ENCODE data around the gene MAN2B2.

The MAN2B2 gene

GRCh38 chr4:6535706-6536105 is 39.3 kb upstream of the MAN2B2 start:
- H3K4me1 ChIP-seq (ENCODE audit: insufficient read depth, insufficient read length), result no peaks in the 10 kb centered on the region
- H3K9me3 ChIP-seq (ENCODE audit: insufficient read depth, low read length), result peaks cover under 1% of the 10 kb centered on the region; the same call in 1 of the 2 replicates
- H3K27me3 ChIP-seq (ENCODE audit: insufficient read depth, insufficient read length), result no peaks in the 10 kb centered on the region
- TF ChIP-seq YY1 (IDR thresholded peaks at IDR 0.05; ENCODE audit: insufficient read depth, insufficient read length) (no peak), SUZ12 (IDR thresholded peaks at IDR 0.05; ENCODE audit: extremely low read depth, insufficient read depth, insufficient read length) (no peak), ZNF274 (IDR thresholded peaks at IDR 0.05; ENCODE audit: low read depth, low read length) (no peak)
- no peak for DNase-seq (ENCODE audit: low read depth, low spot score)
- no peak overlapping the region for H3K9ac ChIP-seq (ENCODE audit: insufficient read length, low read depth)
- no peak overlapping the region for H3K4me3 ChIP-seq (ENCODE audit: insufficient read length, low read depth)
- no peaks in the 10 kb centered on the region for H3K36me3 ChIP-seq (ENCODE audit: insufficient read depth, insufficient read length, low read length)

GRCh38 chr4:6538111-6538510 is 36.9 kb upstream of the MAN2B2 start:
- Histone ChIP-seq H3K4me3 (ENCODE audit: insufficient read length, low read depth) (no peak overlapping the region), H3K27me3 (ENCODE audit: insufficient read depth, insufficient read length) (no peaks in the 10 kb centered on the region), H3K36me3 (ENCODE audit: insufficient read depth, insufficient read length, low read length) (no peaks in the 10 kb centered on the region), H3K9me3 (ENCODE audit: insufficient read depth, low read length) (0 out of 2 replicates have a peak, but pooled peaks cover 4% of the 10 kb centered on the region), H3K4me1 (ENCODE audit: insufficient read depth, insufficient read length) (no peaks in the 10 kb centered on the region), H3K9ac (ENCODE audit: insufficient read length, low read depth) (no peak overlapping the region)
- no peak for DNase-seq (ENCODE audit: low read depth, low spot score)
- TF ChIP-seq YY1 (IDR thresholded peaks at IDR 0.05; ENCODE audit: insufficient read depth, insufficient read length), result no peak
- TF ChIP-seq ZNF274 (IDR thresholded peaks at IDR 0.05; ENCODE audit: low read depth, low read length), result no peak
- no peak for TF ChIP-seq SUZ12 (IDR thresholded peaks at IDR 0.05; ENCODE audit: extremely low read depth, insufficient read depth, insufficient read length)

GRCh38 chr4:6538575-6538974 is 36.4 kb upstream of the MAN2B2 start:
- Histone ChIP-seq H3K36me3 (ENCODE audit: insufficient read depth, insufficient read length, low read length) (no peaks in the 10 kb centered on the region), H3K9me3 (ENCODE audit: insufficient read depth, low read length) (0 out of 2 replicates have a peak, but pooled peaks cover 4% of the 10 kb centered on the region), H3K4me1 (ENCODE audit: insufficient read depth, insufficient read length) (no peaks in the 10 kb centered on the region), H3K9ac (ENCODE audit: insufficient read length, low read depth) (no peak overlapping the region), H3K4me3 (ENCODE audit: insufficient read length, low read depth) (no peak overlapping the region), H3K27me3 (ENCODE audit: insufficient read depth, insufficient read length) (no peaks in the 10 kb centered on the region)
- DNase-seq (ENCODE audit: low read depth, low spot score), result no peak
- TF ChIP-seq YY1 (IDR thresholded peaks at IDR 0.05; ENCODE audit: insufficient read depth, insufficient read length) (no peak), SUZ12 (IDR thresholded peaks at IDR 0.05; ENCODE audit: extremely low read depth, insufficient read depth, insufficient read length) (no peak), ZNF274 (IDR thresholded peaks at IDR 0.05; ENCODE audit: low read depth, low read length) (no peak)

GRCh38 chr4:6539009-6539764 is 35.8 kb upstream of the MAN2B2 start:
- TF ChIP-seq SUZ12 (IDR thresholded peaks at IDR 0.05; ENCODE audit: extremely low read depth, insufficient read depth, insufficient read length), result no peak
- no peak for TF ChIP-seq ZNF274 (IDR thresholded peaks at IDR 0.05; ENCODE audit: low read depth, low read length)
- no peak for TF ChIP-seq YY1 (IDR thresholded peaks at IDR 0.05; ENCODE audit: insufficient read depth, insufficient read length)
- H3K4me1 ChIP-seq (ENCODE audit: insufficient read depth, insufficient read length), result no peaks in the 10 kb centered on the region
- no peaks in the 10 kb centered on the region for H3K36me3 ChIP-seq (ENCODE audit: insufficient read depth, insufficient read length, low read length)
- H3K9ac ChIP-seq (ENCODE audit: insufficient read length, low read depth), result no peak overlapping the region
- H3K9me3 ChIP-seq (ENCODE audit: insufficient read depth, low read length), result 0 out of 2 replicates have a peak, but pooled peaks cover 4% of the 10 kb centered on the region
- no peak overlapping the region for H3K4me3 ChIP-seq (ENCODE audit: insufficient read length, low read depth)
- no peaks in the 10 kb centered on the region for H3K27me3 ChIP-seq (ENCODE audit: insufficient read depth, insufficient read length)
- DNase-seq (ENCODE audit: low read depth, low spot score), result no peak

GRCh38 chr4:6540879-6541278 is 34.1 kb upstream of the MAN2B2 start:
- Histone ChIP-seq H3K4me1 (ENCODE audit: insufficient read depth, insufficient read length) (no peaks in the 10 kb centered on the region), H3K9ac (ENCODE audit: insufficient read length, low read depth) (no peak overlapping the region), H3K36me3 (ENCODE audit: insufficient read depth, insufficient read length, low read length) (no peaks in the 10 kb centered on the region), H3K27me3 (ENCODE audit: insufficient read depth, insufficient read length) (no peaks in the 10 kb centered on the region), H3K4me3 (ENCODE audit: insufficient read length, low read depth) (no peak overlapping the region), H3K9me3 (ENCODE audit: insufficient read depth, low read length) (0 out of 2 replicates have a peak, but pooled peaks cover 4% of the 10 kb centered on the region)
- TF ChIP-seq SUZ12 (IDR thresholded peaks at IDR 0.05; ENCODE audit: extremely low read depth, insufficient read depth, insufficient read length), result no peak
- no peak for TF ChIP-seq YY1 (IDR thresholded peaks at IDR 0.05; ENCODE audit: insufficient read depth, insufficient read length)
- TF ChIP-seq ZNF274 (IDR thresholded peaks at IDR 0.05; ENCODE audit: low read depth, low read length), result no peak
- no peak for DNase-seq (ENCODE audit: low read depth, low spot score)

- H3K4me3 ChIP-seq (ENCODE audit: insufficient read length, low read depth), result no peak overlapping the region
- H3K9me3 ChIP-seq (ENCODE audit: insufficient read depth, low read length), result 0 out of 2 replicates have a peak, but pooled peaks cover 4% of the 10 kb centered on the region
- no peaks in the 10 kb centered on the region for H3K36me3 ChIP-seq (ENCODE audit: insufficient read depth, insufficient read length, low read length)
- no peak overlapping the region for H3K9ac ChIP-seq (ENCODE audit: insufficient read length, low read depth)
- no peak for DNase-seq (ENCODE audit: low read depth, low spot score)
- TF ChIP-seq YY1 (IDR thresholded peaks at IDR 0.05; ENCODE audit: insufficient read depth, insufficient read length) (no peak), SUZ12 (IDR thresholded peaks at IDR 0.05; ENCODE audit: extremely low read depth, insufficient read depth, insufficient read length) (no peak), ZNF274 (IDR thresholded peaks at IDR 0.05; ENCODE audit: low read depth, low read length) (no peak)
- no peaks in the 10 kb centered on the region for H3K4me1 ChIP-seq (ENCODE audit: insufficient read depth, insufficient read length)
- H3K27me3 ChIP-seq (ENCODE audit: insufficient read depth, insufficient read length), result peaks cover 7% of the 10 kb centered on the region
These were observed 33.2 kb upstream of the MAN2B2 start for GRCh38 chr4:6541789-6542188.

- H3K4me3 ChIP-seq (ENCODE audit: insufficient read length, low read depth), result no peak overlapping the region
- no peaks in the 10 kb centered on the region for H3K4me1 ChIP-seq (ENCODE audit: insufficient read depth, insufficient read length)
- H3K9ac ChIP-seq (ENCODE audit: insufficient read length, low read depth), result no peak overlapping the region
- no peak for DNase-seq (ENCODE audit: low read depth, low spot score)
- no peak for TF ChIP-seq ZNF274 (IDR thresholded peaks at IDR 0.05; ENCODE audit: low read depth, low read length)
- no peak for TF ChIP-seq SUZ12 (IDR thresholded peaks at IDR 0.05; ENCODE audit: extremely low read depth, insufficient read depth, insufficient read length)
- TF ChIP-seq YY1 (IDR thresholded peaks at IDR 0.05; ENCODE audit: insufficient read depth, insufficient read length), result no peak
- peaks cover 16% of the 10 kb centered on the region for H3K27me3 ChIP-seq (ENCODE audit: insufficient read depth, insufficient read length)
- no peaks in the 10 kb centered on the region for H3K36me3 ChIP-seq (ENCODE audit: insufficient read depth, insufficient read length, low read length)
- H3K9me3 ChIP-seq (ENCODE audit: insufficient read depth, low read length), result 0 out of 2 replicates have a peak, but pooled peaks cover 4% of the 10 kb centered on the region
These were observed 32.0 kb upstream of the MAN2B2 start for GRCh38 chr4:6542951-6543350.

All from NT2/D1 (cell line).